Keratinocyte (primary cell): ENCODE data around the gene ZSWIM6. TPM values are rescaled to one million over a fixed set of nuclear protein-coding genes. Genes with fewer than 3 reads are reported as not detected.
A peak's percentile ranks its signal among the peaks of the same experiment; 100 is the strongest.

Source experiments
- DNase-seq: peaks from one replicate; pipeline ENCODE4 v3.0.0-alpha.2; 2011; ENCODE audit warnings: low read depth, missing footprints, low spot score
- FAIRE-seq: peaks from 2 replicates; lab custom pipeline; 2011; peaks lifted over from hg19 to GRCh38; lab: Jason Lieb, UNC
- H2AFZ ChIP-seq: 2 replicates; pipeline ENCODE4 v1.6.0; 2012; ENCODE audit warnings: low read length, control low read depth, inconsistent platforms; ENCODE audit not compliant: control insufficient read depth
- H3K27ac ChIP-seq: 2 replicates; pipeline ENCODE4 v1.5.1; 2011; ENCODE audit warnings: low read length; ENCODE audit not compliant: control insufficient read depth, insufficient read depth
- H3K27me3 ChIP-seq: 3 replicates; pipeline ENCODE4 v1.6.0; 2011; ENCODE audit warnings: low read length; ENCODE audit not compliant: control insufficient read depth, insufficient read depth; ENCODE audit errors: extremely low read depth
- H3K36me3 ChIP-seq, 2 experiments: 2 replicates in 1 of 2; 3 replicates in 1 of 2; pipeline ENCODE4 v1.5.1; 2011; ENCODE audit warnings: low read length in 2 of 2, mild to moderate bottlenecking in 1 of 2; ENCODE audit not compliant: control insufficient read depth in 2 of 2, insufficient read depth in 2 of 2; ENCODE audit errors: extremely low read depth in 1 of 2
- H3K4me1 ChIP-seq: 3 replicates; pipeline ENCODE4 v1.5.1; 2011; ENCODE audit warnings: low read length; ENCODE audit not compliant: control insufficient read depth, insufficient read depth; ENCODE audit errors: extremely low read depth
- H3K4me2 ChIP-seq: 3 replicates; pipeline ENCODE4 v1.6.0; 2011; ENCODE audit warnings: low read depth, low read length; ENCODE audit not compliant: control insufficient read depth, insufficient read depth; ENCODE audit errors: extremely low read depth
- H3K4me3 ChIP-seq, 3 experiments: fragments of 200-600 bp in 1 of 3; sonication (generic) in 1 of 3; 2 replicates in 2 of 3; 3 replicates in 1 of 3; pipeline ENCODE4 v1.5.1; 2011 to 2016; ENCODE audit warnings: low read length in 3 of 3, mild to moderate bottlenecking in 3 of 3, control low read depth in 2 of 3, inconsistent platforms in 1 of 3, low read depth in 1 of 3, mixed read lengths in 1 of 3, mixed run types in 1 of 3, moderate library complexity in 1 of 3; ENCODE audit not compliant: control insufficient read depth in 2 of 3, insufficient read depth in 2 of 3; ENCODE audit errors: extremely low read depth in 1 of 3
- H3K79me2 ChIP-seq: 2 replicates; pipeline ENCODE4 v1.6.0; 2012; ENCODE audit warnings: low read length; ENCODE audit not compliant: control insufficient read depth, insufficient read depth
- H3K9ac ChIP-seq: 3 replicates; pipeline ENCODE4 v1.6.0; 2011; ENCODE audit warnings: low read length; ENCODE audit not compliant: control insufficient read depth, insufficient read depth; ENCODE audit errors: extremely low read depth
- H3K9me1 ChIP-seq: 3 replicates; pipeline ENCODE4 v1.6.0; 2011; ENCODE audit warnings: low read length; ENCODE audit not compliant: control insufficient read depth, insufficient read depth; ENCODE audit errors: extremely low read depth
- H3K9me3 ChIP-seq: 2 replicates; pipeline ENCODE4 v1.5.1; 2012; ENCODE audit warnings: low read depth, low read length; ENCODE audit not compliant: control insufficient read depth
- H4K20me1 ChIP-seq: 3 replicates; pipeline ENCODE4 v1.6.0; 2011; ENCODE audit warnings: low read length; ENCODE audit not compliant: control insufficient read depth, insufficient read depth; ENCODE audit errors: extremely low read depth
- EZH2 ChIP-seq: IDR thresholded peaks from one replicate; pipeline ENCODE4 v1.6.1; 2012; ENCODE audit warnings: inconsistent platforms, mild to moderate bottlenecking, low read length, moderate library complexity
- dilution Hi-C: fragments of 300-500 bp; cut with MboI; formaldehyde crosslinking; loops from one replicate; pipeline ENCODE4 v1.7.0; 2020; ENCODE audit warnings: low sequenced_read_pairs; ENCODE audit not compliant: extremely low pct_ligation_motif_present
- polyA plus RNA-seq, 5 experiments: library from polyadenylated mRNA; depleted of rRNA in 3 of 5; stranded (reverse) in 3 of 5; stranded (forward) in 1 of 5; unstranded in 1 of 5; fragments of >200 nt; gene quantifications; 1 replicate in 1 of 5; 2 replicates in 3 of 5; 3 replicates in 1 of 5; pipeline versions ENCODE4 v1.2.1 to v1.2.3, GENCODE V29; 2011 to 2012; ENCODE audit warnings: missing spikeins in 2 of 5, low read depth in 1 of 5, low replicate concordance in 1 of 5
- TF ChIP-seq, protein P1 (sequence below), 3 experiments: IDR thresholded peaks in 1 of 3; conservative IDR thresholded peaks in 1 of 3; optimal IDR thresholded peaks in 1 of 3; 2 replicates in 2 of 3; 3 replicates in 1 of 3; pipeline versions ENCODE3 to v1.5.1; 2011; ENCODE audit warnings: low read length in 3 of 3, mild to moderate bottlenecking in 3 of 3, moderate library complexity in 2 of 3, control low read depth in 1 of 3, inconsistent platforms in 1 of 3; ENCODE audit not compliant: insufficient read depth in 2 of 3; ENCODE audit errors: extremely low read depth in 1 of 3

Gene ZSWIM6
- polyA plus RNA-seq, 1 donor (not counting 4 experiments of a cell fraction or from before 2014, with no cell fraction given) = 9.9 TPM

DNA sequence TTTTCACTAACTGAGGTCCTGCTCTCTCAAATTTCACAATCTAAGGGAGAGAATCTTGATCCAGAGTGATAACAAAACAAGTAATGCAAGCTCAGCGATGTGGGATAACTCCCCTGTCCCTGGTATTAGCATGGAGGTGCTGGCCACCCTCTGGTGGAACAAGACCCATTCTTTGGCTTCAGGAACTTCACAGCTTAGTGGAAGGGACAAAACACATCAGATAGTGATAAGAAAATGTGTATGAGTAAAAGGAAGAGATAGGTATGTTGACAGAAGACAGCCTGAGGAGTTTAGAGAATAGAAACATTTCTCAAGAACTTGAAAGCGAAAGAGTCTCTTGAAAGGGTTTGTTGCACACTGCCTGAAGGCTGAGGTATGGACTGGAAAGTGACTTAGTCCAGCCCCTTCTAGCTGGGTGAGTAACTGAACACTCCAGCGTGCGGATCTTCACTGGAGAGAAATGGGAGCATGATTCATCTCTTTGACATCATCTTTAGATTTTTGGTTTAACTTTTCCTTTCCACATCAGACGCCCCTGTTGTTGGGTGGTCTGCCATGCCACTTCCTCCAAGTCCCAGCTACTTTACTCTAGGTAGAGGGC lies 25.4 kb upstream of the ZSWIM6 start:
- no peaks in the 10 kb centered on the region for H4K20me1 ChIP-seq
- TF ChIP-seq EZH2 = no peak
- TF ChIP-seq, protein P1, sequence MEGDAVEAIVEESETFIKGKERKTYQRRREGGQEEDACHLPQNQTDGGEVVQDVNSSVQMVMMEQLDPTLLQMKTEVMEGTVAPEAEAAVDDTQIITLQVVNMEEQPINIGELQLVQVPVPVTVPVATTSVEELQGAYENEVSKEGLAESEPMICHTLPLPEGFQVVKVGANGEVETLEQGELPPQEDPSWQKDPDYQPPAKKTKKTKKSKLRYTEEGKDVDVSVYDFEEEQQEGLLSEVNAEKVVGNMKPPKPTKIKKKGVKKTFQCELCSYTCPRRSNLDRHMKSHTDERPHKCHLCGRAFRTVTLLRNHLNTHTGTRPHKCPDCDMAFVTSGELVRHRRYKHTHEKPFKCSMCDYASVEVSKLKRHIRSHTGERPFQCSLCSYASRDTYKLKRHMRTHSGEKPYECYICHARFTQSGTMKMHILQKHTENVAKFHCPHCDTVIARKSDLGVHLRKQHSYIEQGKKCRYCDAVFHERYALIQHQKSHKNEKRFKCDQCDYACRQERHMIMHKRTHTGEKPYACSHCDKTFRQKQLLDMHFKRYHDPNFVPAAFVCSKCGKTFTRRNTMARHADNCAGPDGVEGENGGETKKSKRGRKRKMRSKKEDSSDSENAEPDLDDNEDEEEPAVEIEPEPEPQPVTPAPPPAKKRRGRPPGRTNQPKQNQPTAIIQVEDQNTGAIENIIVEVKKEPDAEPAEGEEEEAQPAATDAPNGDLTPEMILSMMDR (optimal IDR thresholded peaks at IDR 0.05 in 1 of 3, IDR thresholded peaks at IDR 0.05 in 1 of 3, conservative IDR thresholded peaks at IDR 0.05 in 1 of 3; ENCODE audit: extremely low read depth in 1 of 3, insufficient read depth in 2 of 3, low read length in 3 of 3) = no peak
- no peak overlapping the region for H3K4me3 ChIP-seq
- H3K27me3 ChIP-seq = no peaks in the 10 kb centered on the region
- no peaks in the 10 kb centered on the region for H3K9me1 ChIP-seq
- no peaks in the 10 kb centered on the region for H3K36me3 ChIP-seq
- DNase-seq (no peak), FAIRE-seq (no peak)
- peak overlapping the region; percentile 16 for H3K9ac ChIP-seq
- H3K4me2 ChIP-seq = peak overlapping the region; percentile 55
- no peaks in the 10 kb centered on the region for H3K9me3 ChIP-seq
- peak overlapping the region; percentile 29 for H3K27ac ChIP-seq
- peaks cover 53% of the 10 kb centered on the region for H3K4me1 ChIP-seq
- dilution Hi-C loops = no loop called here
- no peak overlapping the region for H2AFZ ChIP-seq
- no peaks in the 10 kb centered on the region for H3K79me2 ChIP-seq

DNA sequence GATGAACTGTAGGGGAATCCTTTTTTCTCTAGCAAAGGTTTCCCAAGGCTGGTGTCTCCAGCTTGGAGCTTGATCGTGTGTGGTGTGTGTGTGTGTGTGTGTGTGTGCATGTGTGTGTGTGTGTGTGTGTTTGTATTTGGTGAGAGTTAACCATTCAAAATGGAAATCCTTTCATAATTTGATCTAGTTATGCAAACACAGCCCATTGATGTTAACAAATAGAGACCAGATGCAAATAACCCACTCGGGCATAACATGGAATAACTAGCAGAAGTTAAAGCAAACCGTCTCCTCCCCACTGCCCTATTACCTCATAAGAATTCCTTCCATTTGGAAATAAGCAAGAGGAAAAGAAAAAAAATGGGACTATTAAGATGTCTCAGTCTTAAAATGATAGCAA lies 24.9 kb upstream of the ZSWIM6 start:
- no peak overlapping the region for H2AFZ ChIP-seq
- H3K79me2 ChIP-seq = no peaks in the 10 kb centered on the region
- H3K9me3 ChIP-seq = no peaks in the 10 kb centered on the region
- H3K9ac ChIP-seq = no peak overlapping the region
- DNase-seq (no peak), FAIRE-seq (no peak)
- dilution Hi-C loops = no loop called here
- no peaks in the 10 kb centered on the region for H3K9me1 ChIP-seq
- no peaks in the 10 kb centered on the region for H3K27me3 ChIP-seq
- H3K36me3 ChIP-seq = no peaks in the 10 kb centered on the region
- H4K20me1 ChIP-seq = no peaks in the 10 kb centered on the region
- TF ChIP-seq EZH2 = no peak
- TF ChIP-seq, protein P1 (optimal IDR thresholded peaks at IDR 0.05 in 1 of 3, IDR thresholded peaks at IDR 0.05 in 1 of 3, conservative IDR thresholded peaks at IDR 0.05 in 1 of 3; ENCODE audit: extremely low read depth in 1 of 3, insufficient read depth in 2 of 3, low read length in 3 of 3) = no peak
- H3K4me3 ChIP-seq = no peak overlapping the region
- H3K4me2 ChIP-seq = peak overlapping the region; percentile 55
- peaks cover 47% of the 10 kb centered on the region for H3K4me1 ChIP-seq
- peak overlapping the region; percentile 2 for H3K27ac ChIP-seq
